Testis (tissue), 3 donors: ENCODE data around the gene PDE1A. TPM values are rescaled to one million over a fixed set of nuclear protein-coding genes. Genes with fewer than 3 reads are reported as not detected.

Experiments
- DNase-seq: peaks from one replicate; pipeline ENCODE4 v3.0.0-alpha.2; 2019
- H3K27ac ChIP-seq, 2 donors: fragments of 200-600 bp; sonication (generic); one replicate each; pipeline ENCODE4 v1.5.1; 2019
- H3K27me3 ChIP-seq: fragments of 200-600 bp; sonication (generic); one replicate; pipeline ENCODE4 v1.5.1; 2019
- H3K36me3 ChIP-seq: fragments of 200-600 bp; sonication (generic); one replicate; pipeline ENCODE4 v1.5.1; 2017; ENCODE audit warnings: low read depth; ENCODE audit errors: missing control alignments
- H3K4me1 ChIP-seq: fragments of 200-600 bp; sonication (generic); one replicate; pipeline ENCODE4 v1.5.1; 2019
- H3K4me3 ChIP-seq, 2 donors: fragments of 200-600 bp; sonication (generic); one replicate each; pipeline ENCODE4 v1.5.1; 2017 to 2019
- H3K9me3 ChIP-seq: fragments of 200-600 bp; sonication (generic); one replicate; pipeline ENCODE4 v1.5.1; 2017
- POLR2A ChIP-seq: fragments of 450-650 bp; IDR thresholded peaks from one replicate; pipeline ENCODE4 v1.6.1; 2017; ENCODE audit warnings: antibody characterized with exemption, mild to moderate bottlenecking, moderate library complexity
- WGBS, 2 donors: methylation state at CpG; one replicate each; pipeline ENCODE4 v1.1.5; 2018; 5-methylcytosine and 5-hydroxymethylcytosine counted together
- intact Hi-C: fragments of 100-400 bp; cut with DNase I; formaldehyde crosslinking; loops from one replicate; pipeline ENCODE4 v1.15.1; 2023; ENCODE audit warnings: low total_unique reads
- polyA plus RNA-seq: library from polyadenylated mRNA; stranded (reverse); fragments of 350-450 nt; fragmentation: Illumina TruSeq; extraction: RNeasy Lipid Tissue Mini Kit (QIAGEN cat#74804); gene quantifications from one replicate; pipeline ENCODE4 v1.2.3, GENCODE V29; 2014; ENCODE audit warnings: low read depth, low replicate concordance; ENCODE audit not compliant: insufficient read depth
- total RNA-seq, 2 donors: library from RNA; depleted of rRNA; stranded (reverse); fragments of >200 nt; gene quantifications; one replicate each; pipeline ENCODE4 v1.2.3, GENCODE V29; 2016
- TF ChIP-seq, protein P1 (sequence below), 3 experiments: fragments of 450-650 bp in 2 of 3; fragments of 200-600 bp in 1 of 3; sonication (generic) in 1 of 3; IDR thresholded peaks; one replicate each; pipeline ENCODE4 v1.5.1; 2016 to 2019; ENCODE audit warnings: antibody characterized with exemption in 3 of 3, mild to moderate bottlenecking in 2 of 3, moderate library complexity in 1 of 3

The PDE1A gene
- total and polyA plus RNA-seq, 3 donors from 2014 or later, result 15.2 to 45.0 (median 29.8) TPM

DNA sequence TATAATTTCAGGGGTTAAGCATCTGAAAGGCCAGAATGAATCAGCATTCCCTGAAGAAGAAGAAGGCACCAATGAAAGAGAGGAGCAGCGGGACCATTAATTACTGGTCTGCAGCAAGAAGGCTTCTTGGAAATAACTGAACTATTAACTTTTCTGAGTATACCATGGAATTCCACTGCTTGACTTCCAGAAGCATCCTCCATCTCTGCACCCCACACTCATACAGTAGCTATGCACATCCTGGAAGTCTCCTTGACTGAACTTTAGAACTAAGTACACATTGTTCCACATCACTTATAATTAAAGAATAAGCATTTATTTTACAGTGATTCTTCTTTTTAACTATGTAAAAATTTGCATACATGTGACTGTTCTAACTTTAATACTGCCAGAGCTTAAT is 309.6 kb downstream of the PDE1A start:
- WGBS, 2 donors, result 74 to 79% methylated on average over 1 of the region's 1 CpG
- no peaks in the 10 kb centered on the region for H3K27me3 ChIP-seq
- TF ChIP-seq, protein P1, sequence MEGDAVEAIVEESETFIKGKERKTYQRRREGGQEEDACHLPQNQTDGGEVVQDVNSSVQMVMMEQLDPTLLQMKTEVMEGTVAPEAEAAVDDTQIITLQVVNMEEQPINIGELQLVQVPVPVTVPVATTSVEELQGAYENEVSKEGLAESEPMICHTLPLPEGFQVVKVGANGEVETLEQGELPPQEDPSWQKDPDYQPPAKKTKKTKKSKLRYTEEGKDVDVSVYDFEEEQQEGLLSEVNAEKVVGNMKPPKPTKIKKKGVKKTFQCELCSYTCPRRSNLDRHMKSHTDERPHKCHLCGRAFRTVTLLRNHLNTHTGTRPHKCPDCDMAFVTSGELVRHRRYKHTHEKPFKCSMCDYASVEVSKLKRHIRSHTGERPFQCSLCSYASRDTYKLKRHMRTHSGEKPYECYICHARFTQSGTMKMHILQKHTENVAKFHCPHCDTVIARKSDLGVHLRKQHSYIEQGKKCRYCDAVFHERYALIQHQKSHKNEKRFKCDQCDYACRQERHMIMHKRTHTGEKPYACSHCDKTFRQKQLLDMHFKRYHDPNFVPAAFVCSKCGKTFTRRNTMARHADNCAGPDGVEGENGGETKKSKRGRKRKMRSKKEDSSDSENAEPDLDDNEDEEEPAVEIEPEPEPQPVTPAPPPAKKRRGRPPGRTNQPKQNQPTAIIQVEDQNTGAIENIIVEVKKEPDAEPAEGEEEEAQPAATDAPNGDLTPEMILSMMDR (IDR thresholded peaks at IDR 0.05), result no peak
- TF ChIP-seq POLR2A, result no peak
- H3K4me3 ChIP-seq, result no peak overlapping the region
- intact Hi-C loops, result no loop called here
- DNase-seq, result no peak
- no peaks in the 10 kb centered on the region for H3K36me3 ChIP-seq
- H3K27ac ChIP-seq, result no peak overlapping the region
- H3K4me1 ChIP-seq, result no peaks in the 10 kb centered on the region
- H3K9me3 ChIP-seq, result no peaks in the 10 kb centered on the region

DNA sequence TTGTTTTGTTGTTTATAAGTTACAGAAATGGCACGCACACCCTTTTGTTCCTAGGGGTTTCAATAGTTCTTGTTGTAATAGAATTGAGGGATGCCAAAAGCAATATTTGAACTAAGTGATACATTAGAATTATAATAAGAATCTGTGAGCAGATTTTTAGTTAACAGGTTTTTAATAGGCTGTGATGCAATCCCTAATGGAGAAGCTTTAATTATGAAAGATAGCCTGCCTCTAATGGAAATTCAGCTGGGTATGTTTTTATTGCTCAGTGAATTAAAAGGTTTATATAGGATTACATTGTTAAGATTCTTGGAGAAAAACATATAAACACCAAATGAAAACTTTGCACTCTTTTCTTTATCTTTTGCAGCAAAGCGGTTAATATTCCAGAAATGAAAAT is 310.1 kb downstream of the PDE1A start:
- no peaks in the 10 kb centered on the region for H3K4me1 ChIP-seq
- WGBS, 2 donors, result 85 to 90% methylated on average over 2 of the region's 2 CpGs
- no peak for DNase-seq
- intact Hi-C loops, result no loop called here
- H3K4me3 ChIP-seq, result no peak overlapping the region
- no peaks in the 10 kb centered on the region for H3K9me3 ChIP-seq
- H3K36me3 ChIP-seq, result no peaks in the 10 kb centered on the region
- no peak overlapping the region for H3K27ac ChIP-seq
- no peaks in the 10 kb centered on the region for H3K27me3 ChIP-seq
- TF ChIP-seq, protein P1 (IDR thresholded peaks at IDR 0.05), result no peak
- no peak for TF ChIP-seq POLR2A

DNA sequence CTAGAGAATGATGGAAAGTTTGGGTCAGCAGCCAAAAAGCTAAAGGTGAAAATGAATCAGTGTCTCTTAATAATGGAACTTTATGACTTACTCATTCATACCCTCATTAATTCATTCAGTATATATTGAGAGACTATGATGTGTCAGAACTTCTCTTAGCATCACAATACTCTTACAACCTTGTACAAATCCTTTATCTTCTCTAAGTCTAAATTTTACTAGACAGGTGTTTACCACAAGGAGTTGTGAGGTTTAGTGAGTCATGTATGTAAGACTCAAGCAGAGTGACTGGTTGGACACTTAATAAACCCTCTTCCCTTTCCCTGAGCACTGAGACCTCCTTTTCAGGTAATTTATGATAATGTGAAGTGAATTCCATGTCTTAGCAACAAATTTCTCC is 311.6 kb downstream of the PDE1A start:
- TF ChIP-seq, protein P1 (IDR thresholded peaks at IDR 0.05), result no peak
- TF ChIP-seq POLR2A, result no peak
- no peak overlapping the region for H3K4me3 ChIP-seq
- no peak for DNase-seq
- H3K36me3 ChIP-seq, result no peaks in the 10 kb centered on the region
- intact Hi-C loops, result no loop called here
- H3K27me3 ChIP-seq, result no peaks in the 10 kb centered on the region
- no peaks in the 10 kb centered on the region for H3K4me1 ChIP-seq
- no peak overlapping the region for H3K27ac ChIP-seq
- H3K9me3 ChIP-seq, result no peaks in the 10 kb centered on the region

DNA sequence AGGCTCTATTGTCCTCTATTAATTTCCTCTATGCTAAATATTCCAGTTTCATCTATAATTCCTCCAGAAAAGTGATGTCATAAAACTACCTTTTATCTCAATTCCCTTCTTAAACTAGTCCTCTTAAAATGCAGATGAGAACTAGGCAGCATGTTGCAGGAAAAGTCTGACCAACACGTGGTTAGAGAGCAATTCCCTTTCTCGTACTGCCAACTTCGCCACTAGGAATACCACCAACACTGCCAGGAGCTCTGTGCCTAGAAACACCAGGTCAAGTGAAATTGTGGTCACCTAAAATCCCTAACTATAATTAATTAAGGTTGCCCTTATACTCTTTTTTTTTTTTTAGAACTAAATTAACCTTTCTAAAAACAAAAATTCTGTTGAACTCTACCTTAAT is 313.5 kb downstream of the PDE1A start:
- Histone ChIP-seq H3K36me3 (no peaks in the 10 kb centered on the region), H3K9me3 (no peaks in the 10 kb centered on the region), H3K4me1 (no peaks in the 10 kb centered on the region), H3K27ac (no peak overlapping the region), H3K27me3 (no peaks in the 10 kb centered on the region), H3K4me3 (no peak overlapping the region)
- no peak for DNase-seq
- WGBS, 2 donors, result 87 to 90% methylated on average over 3 of the region's 3 CpGs
- TF ChIP-seq POLR2A, result no peak
- TF ChIP-seq, protein P1 (IDR thresholded peaks at IDR 0.05), result no peak
- intact Hi-C loops, result no loop called here

DNA sequence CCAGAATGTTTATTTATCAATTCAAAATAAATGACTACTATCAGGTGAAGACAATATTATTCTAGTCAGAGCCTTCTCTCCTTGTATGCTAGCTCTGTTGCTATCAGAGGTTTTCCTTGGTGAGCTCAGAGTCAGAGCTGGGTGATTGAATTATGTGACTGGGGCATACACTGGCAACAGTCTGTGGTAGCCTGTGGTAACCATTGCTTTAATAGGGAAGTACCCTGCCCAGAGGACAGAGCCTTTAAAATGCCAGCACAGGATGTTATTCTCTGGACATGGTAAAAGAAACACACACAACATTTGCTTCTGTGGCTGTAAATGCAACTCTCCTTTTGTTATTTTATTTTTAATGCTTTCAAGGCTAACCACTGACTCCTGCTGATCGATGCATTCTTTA is 316.5 kb downstream of the PDE1A start:
- Histone ChIP-seq H3K4me1 (no peaks in the 10 kb centered on the region), H3K4me3 (no peak overlapping the region), H3K36me3 (no peaks in the 10 kb centered on the region), H3K9me3 (no peaks in the 10 kb centered on the region), H3K27me3 (no peaks in the 10 kb centered on the region), H3K27ac (no peak overlapping the region)
- TF ChIP-seq POLR2A, result no peak
- TF ChIP-seq, protein P1 (IDR thresholded peaks at IDR 0.05), result no peak
- intact Hi-C loops, result no loop called here
- 76% methylated on average over 1 of the region's 1 CpG for WGBS, 2 donors
- no peak for DNase-seq
